Peyer's patch (tissue), 4 donors: ENCODE results near the gene TMEM87A.

ENCODE experiments used
- POLR2A ChIP-seq, 2 donors: fragments of 450-650 bp; IDR thresholded peaks; one replicate each; pipeline ENCODE4 v1.5.1; 2017; ENCODE audit warnings: antibody characterized with exemption in 2 of 2, mild to moderate bottlenecking in 2 of 2, moderate library complexity in 2 of 2
- TF ChIP-seq, protein P1 (sequence below), 6 experiments: fragments of 450-650 bp in 4 of 6; fragments of 200-600 bp in 2 of 6; sonication (generic) in 1 of 6; IDR thresholded peaks; one replicate each; pipeline ENCODE4 v1.5.1; 2017 to 2019; ENCODE audit warnings: antibody characterized with exemption in 6 of 6, mild to moderate bottlenecking in 3 of 6, moderate library complexity in 1 of 6

DNA sequence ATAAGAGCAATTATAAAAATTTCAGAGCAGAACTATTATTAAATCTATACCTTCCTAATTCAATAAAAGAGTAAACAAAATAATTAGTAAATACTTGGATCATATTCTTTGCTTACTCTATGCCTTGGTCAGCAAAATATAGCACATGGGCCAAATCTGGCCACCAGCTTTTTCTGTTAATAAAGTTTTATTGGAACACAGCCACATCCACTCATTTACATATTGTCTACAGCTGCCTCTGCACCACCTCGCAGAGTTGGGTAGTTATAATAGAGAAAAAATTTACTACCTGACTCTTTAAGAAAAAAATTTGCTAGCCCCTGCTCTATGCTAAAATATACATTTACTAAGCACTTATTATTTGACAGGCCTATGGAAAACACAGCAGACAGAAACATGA, 32.4 kb downstream of the TMEM87A start:
- TF ChIP-seq POLR2A (IDR thresholded peaks at IDR 0.05) = no peak
- TF ChIP-seq, protein P1, sequence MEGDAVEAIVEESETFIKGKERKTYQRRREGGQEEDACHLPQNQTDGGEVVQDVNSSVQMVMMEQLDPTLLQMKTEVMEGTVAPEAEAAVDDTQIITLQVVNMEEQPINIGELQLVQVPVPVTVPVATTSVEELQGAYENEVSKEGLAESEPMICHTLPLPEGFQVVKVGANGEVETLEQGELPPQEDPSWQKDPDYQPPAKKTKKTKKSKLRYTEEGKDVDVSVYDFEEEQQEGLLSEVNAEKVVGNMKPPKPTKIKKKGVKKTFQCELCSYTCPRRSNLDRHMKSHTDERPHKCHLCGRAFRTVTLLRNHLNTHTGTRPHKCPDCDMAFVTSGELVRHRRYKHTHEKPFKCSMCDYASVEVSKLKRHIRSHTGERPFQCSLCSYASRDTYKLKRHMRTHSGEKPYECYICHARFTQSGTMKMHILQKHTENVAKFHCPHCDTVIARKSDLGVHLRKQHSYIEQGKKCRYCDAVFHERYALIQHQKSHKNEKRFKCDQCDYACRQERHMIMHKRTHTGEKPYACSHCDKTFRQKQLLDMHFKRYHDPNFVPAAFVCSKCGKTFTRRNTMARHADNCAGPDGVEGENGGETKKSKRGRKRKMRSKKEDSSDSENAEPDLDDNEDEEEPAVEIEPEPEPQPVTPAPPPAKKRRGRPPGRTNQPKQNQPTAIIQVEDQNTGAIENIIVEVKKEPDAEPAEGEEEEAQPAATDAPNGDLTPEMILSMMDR (IDR thresholded peaks at IDR 0.05) = no peak
